HepG2 (cell line): ENCODE measurements around the gene ZNF680. TPM values are rescaled to one million over a fixed set of nuclear protein-coding genes. Genes with fewer than 3 reads are reported as not detected.

Source experiments
- HOXA9 ChIP-seq: sonication (generic); formaldehyde crosslinking; IDR thresholded peaks from 2 replicates; pipeline ENCODE4 v1.8.1; 2022; ENCODE audit warnings: missing genetic modification reagents, mild to moderate bottlenecking, moderate library complexity, borderline replicate concordance
- KLF6 ChIP-seq: IDR thresholded peaks from 2 replicates; pipeline ENCODE4 v1.8.0; 2016; ENCODE audit warnings: missing biosample characterization, missing genetic modification reagents
- MZF1 ChIP-seq: sonication (generic); formaldehyde crosslinking; IDR thresholded peaks from 2 replicates; pipeline ENCODE4 v1.8.1; 2023; ENCODE audit warnings: mild to moderate bottlenecking, missing genetic modification reagents, borderline replicate concordance
- PAF1 ChIP-seq: IDR thresholded peaks from 2 replicates; pipeline ENCODE4 v1.6.1; 2016; ENCODE audit warnings: missing genetic modification reagents, missing compliant biosample characterization
- PCBP2 ChIP-seq: fragments of 200-400 bp; formaldehyde crosslinking; optimal IDR thresholded peaks from 2 replicates; pipeline ENCODE3; 2018; ENCODE audit warnings: low read length, low read depth; ENCODE audit not compliant: poor library complexity, severe bottlenecking
- POLR2A ChIP-seq, 2 experiments: IDR thresholded peaks; 2 replicates each; pipeline ENCODE4 v1.6.1; 2011; ENCODE audit warnings: low read depth in 2 of 2, low read length in 2 of 2, mild to moderate bottlenecking in 1 of 2, moderate library complexity in 1 of 2; ENCODE audit not compliant: insufficient read depth in 1 of 2
- POLR2AphosphoS2 ChIP-seq: IDR thresholded peaks from 2 replicates; pipeline ENCODE4 v1.6.1; 2011; ENCODE audit warnings: low read depth, low read length, improper control_type of control experiment
- RXRA ChIP-seq: sonication (generic); formaldehyde crosslinking; IDR thresholded peaks from 2 replicates; pipeline ENCODE4 v1.5.1; 2020; ENCODE audit warnings: missing genetic modification reagents
- SETDB1 ChIP-seq: sonication (generic); formaldehyde crosslinking; IDR thresholded peaks from 2 replicates; pipeline ENCODE4 v1.5.1; 2020; ENCODE audit warnings: missing genetic modification reagents, mild to moderate bottlenecking, borderline replicate concordance
- STAT5B ChIP-seq: sonication (generic); formaldehyde crosslinking; IDR thresholded peaks from 2 replicates; pipeline ENCODE4 v1.4.0; 2020; ENCODE audit warnings: missing genetic modification reagents
- TBX2 ChIP-seq: sonication (generic); formaldehyde crosslinking; IDR thresholded peaks from 2 replicates; pipeline ENCODE4 v1.5.0; 2020; ENCODE audit warnings: missing genetic modification reagents, mild to moderate bottlenecking, borderline replicate concordance
- ZC3H4 ChIP-seq: sonication (generic); formaldehyde crosslinking; IDR thresholded peaks from 2 replicates; pipeline ENCODE4 v1.4.0; 2020; ENCODE audit warnings: missing genetic modification reagents, borderline replicate concordance
- ZFP36L1 ChIP-seq: sonication (generic); formaldehyde crosslinking; IDR thresholded peaks from 2 replicates; pipeline ENCODE4 v1.8.0; 2022; ENCODE audit warnings: mild to moderate bottlenecking, missing genetic modification reagents, moderate library complexity
- ZMYM4 ChIP-seq: sonication (generic); formaldehyde crosslinking; IDR thresholded peaks from 2 replicates; pipeline ENCODE4 v1.8.1; 2023; ENCODE audit warnings: mild to moderate bottlenecking, missing genetic modification reagents
- ZNF143 ChIP-seq: sonication (generic); formaldehyde crosslinking; IDR thresholded peaks from 2 replicates; pipeline ENCODE4 v1.4.0; 2020; ENCODE audit warnings: missing genetic modification reagents
- ZNF256 ChIP-seq: sonication (generic); formaldehyde crosslinking; conservative IDR thresholded peaks from 2 replicates; pipeline ENCODE4 v1.4.0; 2020; ENCODE audit warnings: missing genetic modification reagents
- ZSCAN22 ChIP-seq: sonication (generic); formaldehyde crosslinking; IDR thresholded peaks from 2 replicates; pipeline ENCODE4 v1.4.0; 2020; ENCODE audit warnings: mild to moderate bottlenecking, missing genetic modification reagents
- polyA plus RNA-seq, 8 experiments: library from polyadenylated mRNA; depleted of rRNA in 3 of 8; stranded (reverse) in 7 of 8; unstranded in 1 of 8; fragments of >200 nt; fragmentation: Illumina TruSeq in 4 of 8; extraction: Trizol in 4 of 8; gene quantifications; 2 replicates each; pipeline versions ENCODE4 v1.2.1 to v1.2.3, GENCODE V29; 2011 to 2016; ENCODE audit warnings: low read depth in 4 of 8, missing spikeins in 1 of 8, mixed read lengths in 1 of 8; ENCODE audit not compliant: insufficient read depth in 1 of 8
- total RNA-seq, 5 experiments: library from RNA; depleted of rRNA; stranded (reverse); fragments of >200 nt; fragmentation: Illumina TruSeq; extraction: Trizol; gene quantifications; 2 replicates each; pipeline ENCODE4 v1.2.3, GENCODE V29; 2016; ENCODE audit warnings: low read depth in 1 of 5
- TF ChIP-seq, protein P1 (sequence below): sonication (generic); formaldehyde crosslinking; IDR thresholded peaks from 2 replicates; pipeline ENCODE4 v1.4.0; 2020; ENCODE audit warnings: missing genetic modification reagents; ENCODE audit errors: not compliant biosample characterization
- TF ChIP-seq, protein P2 (sequence below): sonication (generic); formaldehyde crosslinking; IDR thresholded peaks from 2 replicates; pipeline ENCODE4 v1.9.0; 2022; ENCODE audit warnings: missing genetic modification reagents, mild to moderate bottlenecking, borderline replicate concordance
- TF ChIP-seq, protein P3 (sequence below): sonication (generic); formaldehyde crosslinking; IDR thresholded peaks from 2 replicates; pipeline ENCODE4 v1.5.0; 2020; ENCODE audit warnings: missing genetic modification reagents
- TF ChIP-seq, protein P4 (sequence below): sonication (generic); formaldehyde crosslinking; IDR thresholded peaks from 2 replicates; pipeline ENCODE4 v1.4.0; 2020; ENCODE audit warnings: missing genetic modification reagents
- TF ChIP-seq, protein P5 (sequence below): sonication (generic); formaldehyde crosslinking; IDR thresholded peaks from 2 replicates; pipeline ENCODE4 v1.5.0; 2020; ENCODE audit warnings: missing genetic modification reagents, mild to moderate bottlenecking, borderline replicate concordance
- TF ChIP-seq, protein P6 (sequence below): sonication (generic); formaldehyde crosslinking; conservative IDR thresholded peaks from 2 replicates; pipeline ENCODE4 v1.8.0; 2022; ENCODE audit warnings: mild to moderate bottlenecking, moderate library complexity, missing genetic modification reagents

The ZNF680 gene
- total and polyA plus RNA-seq, 2 of the 13 experiments (the other 11 are each of a cell fraction or from before 2014, with no cell fraction given), result 2.1 to 12.4 TPM

DNA sequence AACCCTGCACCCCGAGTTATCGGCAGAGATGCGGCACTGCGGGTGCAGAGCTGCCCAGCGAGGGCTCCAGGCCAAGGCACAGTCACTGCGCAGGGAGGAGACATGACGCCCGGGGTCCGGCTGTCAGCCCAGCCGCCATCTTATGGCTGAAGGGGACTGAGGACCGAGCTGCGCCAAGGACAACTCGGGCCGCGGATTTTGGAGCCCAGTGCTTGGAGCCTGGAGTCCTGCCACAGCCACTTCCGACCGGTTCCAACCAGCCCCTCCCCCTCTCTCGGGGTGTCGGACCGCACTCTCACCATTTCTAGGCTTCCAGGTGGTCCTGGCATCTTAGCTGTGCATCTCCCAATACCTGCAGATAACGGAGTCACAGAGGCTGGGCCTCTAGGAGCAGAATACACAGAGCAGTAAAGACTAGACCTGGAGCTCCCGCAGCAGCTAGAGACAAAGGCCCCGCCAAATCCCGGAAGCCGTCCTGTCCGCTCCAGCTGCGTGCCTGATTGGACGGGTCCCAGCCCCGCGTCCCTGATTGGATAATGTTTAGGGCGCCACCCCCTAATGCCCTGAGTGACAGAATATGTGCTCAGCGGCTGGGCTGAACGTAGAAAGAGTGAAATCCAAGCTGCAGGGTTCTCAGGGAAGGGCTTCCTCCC is at the start of gene ZNF680 (continued):
- TF ChIP-seq, protein P1, sequence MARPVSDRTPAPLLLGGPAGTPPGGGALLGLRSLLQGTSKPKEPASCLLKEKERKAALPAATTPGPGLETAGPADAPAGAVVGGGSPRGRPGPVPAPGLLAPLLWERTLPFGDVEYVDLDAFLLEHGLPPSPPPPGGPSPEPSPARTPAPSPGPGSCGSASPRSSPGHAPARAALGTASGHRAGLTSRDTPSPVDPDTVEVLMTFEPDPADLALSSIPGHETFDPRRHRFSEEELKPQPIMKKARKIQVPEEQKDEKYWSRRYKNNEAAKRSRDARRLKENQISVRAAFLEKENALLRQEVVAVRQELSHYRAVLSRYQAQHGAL (CRISPR knock-in tag), result no peak
- TF ChIP-seq, protein P2, sequence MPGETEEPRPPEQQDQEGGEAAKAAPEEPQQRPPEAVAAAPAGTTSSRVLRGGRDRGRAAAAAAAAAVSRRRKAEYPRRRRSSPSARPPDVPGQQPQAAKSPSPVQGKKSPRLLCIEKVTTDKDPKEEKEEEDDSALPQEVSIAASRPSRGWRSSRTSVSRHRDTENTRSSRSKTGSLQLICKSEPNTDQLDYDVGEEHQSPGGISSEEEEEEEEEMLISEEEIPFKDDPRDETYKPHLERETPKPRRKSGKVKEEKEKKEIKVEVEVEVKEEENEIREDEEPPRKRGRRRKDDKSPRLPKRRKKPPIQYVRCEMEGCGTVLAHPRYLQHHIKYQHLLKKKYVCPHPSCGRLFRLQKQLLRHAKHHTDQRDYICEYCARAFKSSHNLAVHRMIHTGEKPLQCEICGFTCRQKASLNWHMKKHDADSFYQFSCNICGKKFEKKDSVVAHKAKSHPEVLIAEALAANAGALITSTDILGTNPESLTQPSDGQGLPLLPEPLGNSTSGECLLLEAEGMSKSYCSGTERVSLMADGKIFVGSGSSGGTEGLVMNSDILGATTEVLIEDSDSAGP (CRISPR knock-in tag), result peak; percentile 58; the same call in 1 of the 2 replicates
- TF ChIP-seq, protein P3, sequence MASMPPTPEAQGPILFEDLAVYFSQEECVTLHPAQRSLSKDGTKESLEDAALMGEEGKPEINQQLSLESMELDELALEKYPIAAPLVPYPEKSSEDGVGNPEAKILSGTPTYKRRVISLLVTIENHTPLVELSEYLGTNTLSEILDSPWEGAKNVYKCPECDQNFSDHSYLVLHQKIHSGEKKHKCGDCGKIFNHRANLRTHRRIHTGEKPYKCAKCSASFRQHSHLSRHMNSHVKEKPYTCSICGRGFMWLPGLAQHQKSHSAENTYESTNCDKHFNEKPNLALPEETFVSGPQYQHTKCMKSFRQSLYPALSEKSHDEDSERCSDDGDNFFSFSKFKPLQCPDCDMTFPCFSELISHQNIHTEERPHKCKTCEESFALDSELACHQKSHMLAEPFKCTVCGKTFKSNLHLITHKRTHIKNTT, result no peak
- TF ChIP-seq RXRA (CRISPR knock-in tag) (peak; percentile 34; the same call in 1 of the 2 replicates), ZC3H4 (CRISPR knock-in tag) (no peak), MZF1 (CRISPR knock-in tag) (no peak), ZNF256 (0 out of 2 replicates have a peak, but pooled peaks have one; percentile 53), PCBP2 (no peak), ZNF143 (CRISPR knock-in tag) (no peak), HOXA9 (CRISPR knock-in tag) (no peak), TBX2 (no peak; the same call in 1 of the 2 replicates), SETDB1 (CRISPR knock-in tag) (no peak), ZFP36L1 (0 out of 2 replicates have a peak, but pooled peaks have one; percentile 32), POLR2AphosphoS2 (no peak), ZMYM4 (CRISPR knock-in tag) (peak; percentile 89), KLF6 (CRISPR knock-in tag) (no peak), STAT5B (no peak), PAF1 (CRISPR knock-in tag) (no peak), POLR2A (IDR thresholded peaks at IDR 0.05; ENCODE audit: insufficient read depth in 1 of 2, low read depth in 2 of 2, low read length in 2 of 2) (peak; percentile 56 to 90; a peak in 3 of 4 replicates), ZSCAN22 (CRISPR knock-in tag) (no peak)
- TF ChIP-seq, protein P4, sequence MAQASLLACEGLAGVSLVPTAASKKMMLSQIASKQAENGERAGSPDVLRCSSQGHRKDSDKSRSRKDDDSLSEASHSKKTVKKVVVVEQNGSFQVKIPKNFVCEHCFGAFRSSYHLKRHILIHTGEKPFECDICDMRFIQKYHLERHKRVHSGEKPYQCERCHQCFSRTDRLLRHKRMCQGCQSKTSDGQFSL (CRISPR knock-in tag), result no peak
- TF ChIP-seq, protein P5, sequence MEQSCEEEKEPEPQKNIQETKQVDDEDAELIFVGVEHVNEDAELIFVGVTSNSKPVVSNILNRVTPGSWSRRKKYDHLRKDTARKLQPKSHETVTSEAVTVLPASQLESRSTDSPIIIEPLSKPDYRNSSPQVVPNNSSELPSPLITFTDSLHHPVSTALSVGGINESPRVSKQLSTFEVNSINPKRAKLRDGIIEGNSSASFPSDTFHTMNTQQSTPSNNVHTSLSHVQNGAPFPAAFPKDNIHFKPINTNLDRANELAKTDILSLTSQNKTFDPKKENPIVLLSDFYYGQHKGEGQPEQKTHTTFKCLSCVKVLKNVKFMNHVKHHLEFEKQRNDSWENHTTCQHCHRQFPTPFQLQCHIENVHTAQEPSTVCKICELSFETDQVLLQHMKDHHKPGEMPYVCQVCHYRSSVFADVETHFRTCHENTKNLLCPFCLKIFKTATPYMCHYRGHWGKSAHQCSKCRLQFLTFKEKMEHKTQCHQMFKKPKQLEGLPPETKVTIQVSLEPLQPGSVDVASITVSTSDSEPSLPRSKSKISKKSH (CRISPR knock-in tag), result peak; percentile 53; the same call in 1 of the 2 replicates
- TF ChIP-seq, protein P6, sequence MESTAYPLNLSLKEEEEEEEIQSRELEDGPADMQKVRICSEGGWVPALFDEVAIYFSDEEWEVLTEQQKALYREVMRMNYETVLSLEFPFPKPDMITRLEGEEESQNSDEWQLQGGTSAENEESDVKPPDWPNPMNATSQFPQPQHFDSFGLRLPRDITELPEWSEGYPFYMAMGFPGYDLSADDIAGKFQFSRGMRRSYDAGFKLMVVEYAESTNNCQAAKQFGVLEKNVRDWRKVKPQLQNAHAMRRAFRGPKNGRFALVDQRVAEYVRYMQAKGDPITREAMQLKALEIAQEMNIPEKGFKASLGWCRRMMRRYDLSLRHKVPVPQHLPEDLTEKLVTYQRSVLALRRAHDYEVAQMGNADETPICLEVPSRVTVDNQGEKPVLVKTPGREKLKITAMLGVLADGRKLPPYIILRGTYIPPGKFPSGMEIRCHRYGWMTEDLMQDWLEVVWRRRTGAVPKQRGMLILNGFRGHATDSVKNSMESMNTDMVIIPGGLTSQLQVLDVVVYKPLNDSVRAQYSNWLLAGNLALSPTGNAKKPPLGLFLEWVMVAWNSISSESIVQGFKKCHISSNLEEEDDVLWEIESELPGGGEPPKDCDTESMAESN (CRISPR knock-in tag), result peak; percentile 6; the same call in 1 of the 2 replicates
